Mucosa of descending colon (tissue), 3 donors: Measurements from ENCODE around the gene SNX18. TPM values are rescaled to one million over a fixed set of nuclear protein-coding genes. Genes with fewer than 3 reads are reported as not detected.
"Not testable (repeated sequence)": the region's sequence is repeated elsewhere in the genome, so short reads cannot be mapped to it uniquely, and the experiment has no call there.

ENCODE experiments used
- ATAC-seq: fragments of 200-7000 bp; cut with Tn5 transposase; one replicate; pipeline ENCODE4 v1.9.1; 2020; ENCODE audit warnings: mild to moderate bottlenecking, moderate library complexity
- DNase-seq, 3 donors: peaks; one replicate each; pipeline ENCODE4 v3.0.0-alpha.2; 2020
- H3K36me3 ChIP-seq: fragments of 200-600 bp; one replicate; pipeline ENCODE4 v1.8.0; 2021; ENCODE audit warnings: low read depth, mild to moderate bottlenecking
- H3K4me1 ChIP-seq: fragments of 200-600 bp; one replicate; pipeline ENCODE4 v1.8.0; 2021; ENCODE audit warnings: low read depth, mild to moderate bottlenecking
- H3K4me3 ChIP-seq: fragments of 200-600 bp; one replicate; pipeline ENCODE4 v1.8.0; 2021; ENCODE audit warnings: mild to moderate bottlenecking
- H3K9me3 ChIP-seq: fragments of 200-600 bp; one replicate; pipeline ENCODE4 v1.8.0; 2021; ENCODE audit warnings: mild to moderate bottlenecking
- intact Hi-C, 2 donors: fragments of 100-400 bp; cut with DNase I in 1 of 2; cut with micrococcal nuclease in 1 of 2; formaldehyde crosslinking; loops; one replicate each; pipeline versions ENCODE4 v1.11.0 to v1.11.1; 2022; cut with DNase I, micrococcal nuclease
- total RNA-seq, 3 donors: library from RNA; stranded (reverse); fragmentation: NEBNext Ultra II Directional in 2 of 3; extraction: Animal tissue kit (Norgen Biotek cat#: 25700) in 2 of 3; gene quantifications; one replicate each; pipeline versions ENCODE4 v1.2.1 to v1.2.4, GENCODE V29; 2021 to 2023
- TF ChIP-seq, protein P1 (sequence below): fragments of 200-600 bp; IDR thresholded peaks from one replicate; pipeline ENCODE4 v1.8.0; 2022; ENCODE audit warnings: antibody characterized with exemption, mild to moderate bottlenecking
- donor health status: DM: no; HTN: no; CAD: no; lungs with moderate emphysema.
- donor health status: DM: no; HTN: no; CAD: no.
- donor health status: DM: no; HTN: yes; CAD: no.

The SNX18 gene
- total RNA-seq, 3 donors from 2014 or later = 8.7 to 28.9 (median 13.7) TPM

- intact Hi-C loops = no loop called here
- ATAC-seq = no peak
- Histone ChIP-seq H3K36me3 (no peaks in the 10 kb centered on the region), H3K4me3 (no peak overlapping the region), H3K9me3 (no peaks in the 10 kb centered on the region), H3K4me1 (no peaks in the 10 kb centered on the region)
- no peak for DNase-seq
- TF ChIP-seq, protein P1, sequence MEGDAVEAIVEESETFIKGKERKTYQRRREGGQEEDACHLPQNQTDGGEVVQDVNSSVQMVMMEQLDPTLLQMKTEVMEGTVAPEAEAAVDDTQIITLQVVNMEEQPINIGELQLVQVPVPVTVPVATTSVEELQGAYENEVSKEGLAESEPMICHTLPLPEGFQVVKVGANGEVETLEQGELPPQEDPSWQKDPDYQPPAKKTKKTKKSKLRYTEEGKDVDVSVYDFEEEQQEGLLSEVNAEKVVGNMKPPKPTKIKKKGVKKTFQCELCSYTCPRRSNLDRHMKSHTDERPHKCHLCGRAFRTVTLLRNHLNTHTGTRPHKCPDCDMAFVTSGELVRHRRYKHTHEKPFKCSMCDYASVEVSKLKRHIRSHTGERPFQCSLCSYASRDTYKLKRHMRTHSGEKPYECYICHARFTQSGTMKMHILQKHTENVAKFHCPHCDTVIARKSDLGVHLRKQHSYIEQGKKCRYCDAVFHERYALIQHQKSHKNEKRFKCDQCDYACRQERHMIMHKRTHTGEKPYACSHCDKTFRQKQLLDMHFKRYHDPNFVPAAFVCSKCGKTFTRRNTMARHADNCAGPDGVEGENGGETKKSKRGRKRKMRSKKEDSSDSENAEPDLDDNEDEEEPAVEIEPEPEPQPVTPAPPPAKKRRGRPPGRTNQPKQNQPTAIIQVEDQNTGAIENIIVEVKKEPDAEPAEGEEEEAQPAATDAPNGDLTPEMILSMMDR = no peak
These were observed 40.9 kb upstream of the SNX18 start for GRCh38 chr5:54476682-54477081.

DNA sequence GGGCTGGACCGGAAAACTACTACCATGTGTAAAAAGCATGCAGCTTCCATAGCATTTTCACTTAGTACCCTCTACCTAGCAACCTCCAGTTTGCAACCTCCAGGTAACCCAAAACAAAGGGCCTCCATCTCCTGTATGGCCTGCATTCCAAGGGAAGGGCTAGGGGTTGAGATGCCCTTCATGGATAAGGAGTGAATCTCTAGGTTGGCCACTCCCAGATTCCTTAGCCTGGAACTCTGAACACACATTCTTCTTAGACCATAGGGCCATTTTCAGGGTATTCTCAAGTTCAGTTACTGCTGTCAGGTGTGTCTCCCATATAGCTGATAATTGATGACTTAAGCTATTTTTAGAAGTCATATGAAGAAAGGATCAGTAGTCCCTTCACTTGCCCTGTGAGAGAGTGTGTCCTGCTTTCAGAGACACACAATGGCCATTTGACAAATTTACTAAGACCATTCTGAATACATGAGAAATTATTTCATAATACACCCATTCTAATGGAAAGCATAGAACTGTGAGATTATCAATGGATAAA lies 39.5 kb upstream of the SNX18 start:
- DNase-seq (no peak), ATAC-seq (no peak)
- intact Hi-C loops = no loop called here
- H3K9me3 ChIP-seq = no peaks in the 10 kb centered on the region
- no peaks in the 10 kb centered on the region for H3K4me1 ChIP-seq
- no peak overlapping the region for H3K4me3 ChIP-seq
- TF ChIP-seq, protein P1 = no peak
- H3K36me3 ChIP-seq = no peaks in the 10 kb centered on the region

- no peak for ATAC-seq
- intact Hi-C loops = no loop called here
- DNase-seq = no peak
These were observed 37.3 kb upstream of the SNX18 start for GRCh38 chr5:54480296-54480695.

GRCh38 chr5:54484219-54484894 lies 33.2 kb upstream of the SNX18 start:
- TF ChIP-seq, protein P1 = no peak
- intact Hi-C loops = no loop called here
- H3K36me3 ChIP-seq = no peaks in the 10 kb centered on the region
- no peaks in the 10 kb centered on the region for H3K4me1 ChIP-seq
- H3K4me3 ChIP-seq = no peak overlapping the region
- no peaks in the 10 kb centered on the region for H3K9me3 ChIP-seq
- no peak for DNase-seq
- no peak for ATAC-seq

More at GRCh38 chr5:54480296-54480695, 37.3 kb upstream of the SNX18 start:
- H3K9me3 ChIP-seq = no peaks in the 10 kb centered on the region
- H3K4me1 ChIP-seq = no peaks in the 10 kb centered on the region
- H3K36me3 ChIP-seq = no peaks in the 10 kb centered on the region
- no peak overlapping the region for H3K4me3 ChIP-seq
- TF ChIP-seq, protein P1 = no peak

GRCh38 chr5:54485659-54486058 lies 31.9 kb upstream of the SNX18 start:
- intact Hi-C loops, ATAC-seq, H3K4me1 ChIP-seq, H3K4me3 ChIP-seq, DNase-seq, H3K9me3 ChIP-seq, H3K36me3 ChIP-seq: not testable (repeated sequence)

GRCh38 chr5:54489648-54489979 lies 27.9 kb upstream of the SNX18 start:
- H3K9me3 ChIP-seq, H3K36me3 ChIP-seq, DNase-seq, H3K4me1 ChIP-seq, H3K4me3 ChIP-seq, intact Hi-C loops, ATAC-seq: not testable (repeated sequence)
